ENCODE measurements around the gene ZNF778. TPM values are rescaled to one million over a fixed set of nuclear protein-coding genes. Genes with fewer than 3 reads are reported as not detected.

The ZNF778 gene
- total RNA-seq, 4 donors from 2014 or later = 7.5 to 23.3 (median 11.9) TPM

DNA sequence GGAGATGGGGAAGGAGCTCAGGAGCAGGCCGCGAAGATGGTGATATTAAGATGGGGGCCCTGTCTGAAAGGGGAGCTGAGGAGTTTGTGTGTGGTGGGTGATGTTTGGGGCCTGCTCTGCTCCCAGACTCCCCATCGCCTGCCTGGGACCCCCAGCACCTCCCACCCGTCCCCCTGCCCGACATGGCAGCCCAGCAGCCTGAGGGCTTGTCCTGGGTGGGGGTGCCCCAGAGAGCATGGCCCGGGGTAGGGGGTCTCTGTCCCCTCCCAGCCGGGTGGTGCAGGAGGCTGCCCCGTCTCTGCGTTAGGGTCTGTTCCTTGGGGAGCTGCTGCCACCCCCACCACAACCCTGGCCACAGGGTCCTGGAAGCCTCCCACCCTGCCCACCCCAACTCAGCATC lies 40.8 kb upstream of the ZNF778 start:
- TF ChIP-seq, protein P1, sequence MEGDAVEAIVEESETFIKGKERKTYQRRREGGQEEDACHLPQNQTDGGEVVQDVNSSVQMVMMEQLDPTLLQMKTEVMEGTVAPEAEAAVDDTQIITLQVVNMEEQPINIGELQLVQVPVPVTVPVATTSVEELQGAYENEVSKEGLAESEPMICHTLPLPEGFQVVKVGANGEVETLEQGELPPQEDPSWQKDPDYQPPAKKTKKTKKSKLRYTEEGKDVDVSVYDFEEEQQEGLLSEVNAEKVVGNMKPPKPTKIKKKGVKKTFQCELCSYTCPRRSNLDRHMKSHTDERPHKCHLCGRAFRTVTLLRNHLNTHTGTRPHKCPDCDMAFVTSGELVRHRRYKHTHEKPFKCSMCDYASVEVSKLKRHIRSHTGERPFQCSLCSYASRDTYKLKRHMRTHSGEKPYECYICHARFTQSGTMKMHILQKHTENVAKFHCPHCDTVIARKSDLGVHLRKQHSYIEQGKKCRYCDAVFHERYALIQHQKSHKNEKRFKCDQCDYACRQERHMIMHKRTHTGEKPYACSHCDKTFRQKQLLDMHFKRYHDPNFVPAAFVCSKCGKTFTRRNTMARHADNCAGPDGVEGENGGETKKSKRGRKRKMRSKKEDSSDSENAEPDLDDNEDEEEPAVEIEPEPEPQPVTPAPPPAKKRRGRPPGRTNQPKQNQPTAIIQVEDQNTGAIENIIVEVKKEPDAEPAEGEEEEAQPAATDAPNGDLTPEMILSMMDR (IDR thresholded peaks at IDR 0.05; ENCODE audit: low read depth) = no peak

DNA sequence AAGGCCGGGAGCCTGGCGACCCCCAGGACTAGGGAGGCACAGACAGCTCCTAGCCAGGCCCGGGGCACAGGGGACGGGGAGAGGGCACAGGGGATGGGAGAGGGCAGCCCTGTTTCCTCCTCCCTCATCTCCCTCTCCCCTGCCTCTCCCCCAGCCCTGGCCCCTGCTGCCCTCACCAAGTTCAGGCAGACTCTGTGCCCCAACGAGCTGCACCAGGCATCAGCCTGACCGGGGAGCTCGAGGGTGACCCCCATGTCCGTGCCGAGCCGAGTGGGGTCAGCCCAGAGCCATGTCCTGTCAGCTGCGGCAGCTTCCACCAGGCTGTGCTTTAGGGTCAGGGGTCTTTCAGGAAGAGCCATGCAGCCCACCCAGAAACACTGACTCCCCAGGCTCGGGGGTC lies 40.0 kb upstream of the ZNF778 start:
- TF ChIP-seq, protein P1 (IDR thresholded peaks at IDR 0.05; ENCODE audit: low read depth) = no peak

DNA sequence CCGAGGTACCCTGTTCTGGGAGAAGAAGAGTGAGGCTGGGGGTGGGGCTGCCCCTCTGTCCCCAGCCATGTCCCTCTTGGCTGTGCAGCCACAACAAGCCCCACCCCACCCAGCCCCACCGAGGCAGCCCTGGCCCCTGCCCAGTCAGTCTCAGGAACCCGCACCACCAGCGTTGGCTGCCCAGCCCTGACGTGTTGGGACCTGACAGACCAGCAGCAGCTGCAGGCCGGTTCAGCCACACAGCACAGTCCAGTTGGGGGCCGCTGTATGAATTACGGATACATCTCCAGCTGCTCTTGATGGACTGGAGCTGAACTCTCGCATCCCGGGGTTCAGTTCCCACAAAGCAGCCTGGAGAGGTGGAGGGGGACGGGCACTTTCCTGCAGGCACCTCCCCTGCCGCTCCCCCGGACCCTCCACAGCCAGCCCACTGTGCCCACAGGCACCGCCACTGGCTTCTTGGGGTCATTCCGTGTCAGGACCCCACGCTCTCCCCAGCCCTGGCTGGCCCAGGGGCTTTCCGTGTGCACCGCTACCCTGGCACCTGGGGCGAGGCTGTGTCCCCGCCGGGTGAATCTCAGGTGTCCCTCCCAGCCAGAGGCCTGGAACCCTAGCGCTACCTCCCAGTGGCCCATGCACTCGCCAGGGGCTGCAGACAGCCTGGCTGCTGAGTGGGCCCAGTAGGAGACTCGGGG lies 38.9 kb upstream of the ZNF778 start:
- TF ChIP-seq, protein P1 (IDR thresholded peaks at IDR 0.05; ENCODE audit: low read depth) = no peak

DNA sequence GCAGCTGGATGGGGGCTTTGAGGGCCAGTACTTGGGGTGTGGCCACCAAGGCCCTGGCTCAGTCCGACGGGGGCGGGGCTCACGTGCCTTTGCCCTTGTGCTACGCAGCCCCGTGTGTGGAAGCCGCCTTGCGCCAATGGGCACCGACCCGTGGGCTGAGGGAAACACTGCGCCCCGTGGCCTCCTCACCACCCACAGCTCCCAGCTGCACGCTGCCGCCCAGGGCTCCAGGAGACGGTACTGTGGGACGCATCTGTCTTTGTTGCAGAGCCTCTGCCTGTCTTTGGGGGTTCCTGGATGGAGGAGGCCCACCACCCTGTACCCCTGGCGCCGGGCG lies 38.4 kb upstream of the ZNF778 start:
- TF ChIP-seq, protein P1 (IDR thresholded peaks at IDR 0.05; ENCODE audit: low read depth) = no peak

DNA sequence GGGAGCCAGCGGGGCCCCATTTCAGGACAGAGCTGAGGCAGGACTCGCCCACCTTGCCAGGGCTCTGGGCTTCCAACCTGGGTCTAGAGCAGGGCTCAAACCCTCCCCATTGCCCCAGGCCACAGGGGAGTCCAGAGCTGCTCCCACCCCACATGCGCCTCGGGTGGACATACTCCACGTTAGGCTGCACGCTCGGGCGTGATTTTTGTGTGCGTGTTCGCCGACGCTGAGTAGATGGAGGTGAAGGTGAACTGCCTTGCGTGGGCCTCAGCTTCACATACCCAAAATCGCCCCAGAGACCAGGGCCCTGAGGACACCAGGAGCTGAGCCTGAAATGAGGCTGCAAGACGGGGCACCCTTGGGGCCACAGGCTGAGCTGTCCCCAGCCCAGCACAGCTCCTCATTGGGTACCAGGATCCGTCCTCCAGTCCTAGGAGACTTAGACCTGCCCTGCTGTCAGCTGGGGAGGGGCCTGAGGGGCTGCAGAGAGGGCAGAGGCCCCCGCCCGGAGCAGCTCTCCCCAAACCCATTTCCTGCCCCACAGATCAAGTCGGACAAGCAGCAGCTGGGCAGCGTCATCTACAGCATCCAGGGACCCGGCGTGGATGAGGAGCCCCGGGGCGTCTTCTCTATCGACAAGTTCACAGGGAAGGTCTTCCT lies 37.7 kb upstream of the ZNF778 start:
- TF ChIP-seq, protein P1 (IDR thresholded peaks at IDR 0.05; ENCODE audit: low read depth) = no peak

DNA sequence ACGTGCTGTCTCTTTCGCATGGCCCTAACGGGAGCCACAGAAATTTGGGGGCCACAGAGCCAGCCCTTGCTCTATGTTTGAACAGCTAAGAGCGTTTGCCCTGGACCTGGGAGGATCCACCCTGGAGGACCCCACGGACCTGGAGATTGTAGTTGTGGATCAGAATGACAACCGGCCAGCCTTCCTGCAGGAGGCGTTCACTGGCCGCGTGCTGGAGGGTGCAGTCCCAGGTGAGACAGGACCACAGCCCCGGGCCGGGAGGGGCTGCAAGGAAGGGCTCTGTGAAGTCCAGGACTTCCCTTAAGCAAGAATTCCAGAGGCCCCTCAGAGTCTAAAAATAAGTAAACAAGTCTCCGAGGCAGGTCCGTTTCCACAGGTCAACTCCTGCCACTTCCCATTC lies 34.0 kb upstream of the ZNF778 start:
- TF ChIP-seq, protein P1 (IDR thresholded peaks at IDR 0.05; ENCODE audit: low read depth) = no peak

DNA sequence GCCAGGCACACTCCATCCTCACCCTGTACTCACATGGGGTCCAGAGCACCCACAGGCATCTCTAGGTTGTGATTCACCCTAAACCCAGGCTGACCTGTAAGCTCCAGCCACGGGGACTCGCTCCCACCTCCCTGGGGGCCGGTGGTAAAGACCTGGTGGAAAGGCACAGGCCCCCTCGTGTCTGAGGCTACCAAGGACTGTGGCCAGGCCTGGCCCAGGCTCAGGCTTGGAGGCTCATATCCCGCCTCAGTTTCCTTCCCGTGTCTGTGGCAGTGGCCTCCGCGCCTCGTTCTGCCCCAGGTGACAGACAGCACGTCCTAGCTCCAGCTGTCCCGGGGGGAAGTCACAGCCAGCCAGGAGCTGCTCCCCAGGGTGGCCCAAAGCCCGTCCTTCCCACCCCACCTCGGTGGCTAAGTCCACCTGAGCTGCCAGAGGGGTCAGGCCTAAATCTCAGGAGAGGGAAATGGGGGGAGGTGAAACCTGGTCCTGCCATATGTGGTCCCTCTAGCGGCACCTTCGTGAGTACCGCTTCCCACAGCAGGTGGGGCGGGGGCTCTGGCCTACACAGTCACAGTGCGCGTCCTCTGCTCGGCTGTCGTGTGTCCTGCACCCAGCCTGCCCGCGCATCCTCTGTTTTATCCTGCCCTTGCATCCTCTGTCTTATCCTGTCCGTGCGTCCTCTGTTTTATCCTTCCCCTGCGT lies 33.4 kb upstream of the ZNF778 start:
- TF ChIP-seq, protein P1 (IDR thresholded peaks at IDR 0.05; ENCODE audit: low read depth) = no peak
